C4-2B (cell line): ENCODE data around the gene EIF4E.

Experiments used
- ZFX ChIP-seq: fragments of 450-650 bp; IDR thresholded peaks from 2 replicates; pipeline ENCODE4 v1.6.1; 2017
- TF ChIP-seq, protein P1 (sequence below): fragments of 450-650 bp; conservative IDR thresholded peaks from 2 replicates; pipeline ENCODE4 v1.5.1; 2017; ENCODE audit warnings: mild to moderate bottlenecking

DNA sequence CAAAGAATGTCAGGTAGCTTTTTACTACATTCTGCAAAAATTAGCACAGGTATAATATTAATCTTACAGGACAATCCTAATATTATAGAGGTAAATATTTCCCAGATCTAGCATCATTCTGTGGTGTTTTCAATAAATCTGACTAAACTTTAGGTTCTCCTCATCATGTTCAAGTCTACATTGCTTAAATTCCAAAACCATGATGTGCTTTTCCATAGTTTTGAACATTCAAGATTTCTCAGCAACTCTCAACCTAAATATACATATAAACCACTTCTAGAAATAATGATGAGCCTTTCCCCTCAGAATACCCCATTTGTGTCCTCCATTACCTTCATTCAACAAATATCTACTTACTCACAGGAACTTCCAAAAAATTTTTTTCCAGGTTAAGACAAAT is 23.1 kb downstream of the EIF4E start:
- TF ChIP-seq, protein P1, sequence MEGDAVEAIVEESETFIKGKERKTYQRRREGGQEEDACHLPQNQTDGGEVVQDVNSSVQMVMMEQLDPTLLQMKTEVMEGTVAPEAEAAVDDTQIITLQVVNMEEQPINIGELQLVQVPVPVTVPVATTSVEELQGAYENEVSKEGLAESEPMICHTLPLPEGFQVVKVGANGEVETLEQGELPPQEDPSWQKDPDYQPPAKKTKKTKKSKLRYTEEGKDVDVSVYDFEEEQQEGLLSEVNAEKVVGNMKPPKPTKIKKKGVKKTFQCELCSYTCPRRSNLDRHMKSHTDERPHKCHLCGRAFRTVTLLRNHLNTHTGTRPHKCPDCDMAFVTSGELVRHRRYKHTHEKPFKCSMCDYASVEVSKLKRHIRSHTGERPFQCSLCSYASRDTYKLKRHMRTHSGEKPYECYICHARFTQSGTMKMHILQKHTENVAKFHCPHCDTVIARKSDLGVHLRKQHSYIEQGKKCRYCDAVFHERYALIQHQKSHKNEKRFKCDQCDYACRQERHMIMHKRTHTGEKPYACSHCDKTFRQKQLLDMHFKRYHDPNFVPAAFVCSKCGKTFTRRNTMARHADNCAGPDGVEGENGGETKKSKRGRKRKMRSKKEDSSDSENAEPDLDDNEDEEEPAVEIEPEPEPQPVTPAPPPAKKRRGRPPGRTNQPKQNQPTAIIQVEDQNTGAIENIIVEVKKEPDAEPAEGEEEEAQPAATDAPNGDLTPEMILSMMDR, result no peak
- TF ChIP-seq ZFX, result no peak
